Activated T-cell treated with anti-CD3 and anti-CD28 coated beads, Interleukin-2, amount 50 U/mL, for 1 hour (primary cell): ENCODE measurements around the gene WDHD1.
"Not testable (repeated sequence)": the region's sequence is repeated elsewhere in the genome, so short reads cannot be mapped to it uniquely, and the experiment has no call there.

Experiments used
- DNase-seq: peaks from one replicate; pipeline ENCODE4 v3.0.0-alpha.2; 2020

Gene WDHD1

DNA sequence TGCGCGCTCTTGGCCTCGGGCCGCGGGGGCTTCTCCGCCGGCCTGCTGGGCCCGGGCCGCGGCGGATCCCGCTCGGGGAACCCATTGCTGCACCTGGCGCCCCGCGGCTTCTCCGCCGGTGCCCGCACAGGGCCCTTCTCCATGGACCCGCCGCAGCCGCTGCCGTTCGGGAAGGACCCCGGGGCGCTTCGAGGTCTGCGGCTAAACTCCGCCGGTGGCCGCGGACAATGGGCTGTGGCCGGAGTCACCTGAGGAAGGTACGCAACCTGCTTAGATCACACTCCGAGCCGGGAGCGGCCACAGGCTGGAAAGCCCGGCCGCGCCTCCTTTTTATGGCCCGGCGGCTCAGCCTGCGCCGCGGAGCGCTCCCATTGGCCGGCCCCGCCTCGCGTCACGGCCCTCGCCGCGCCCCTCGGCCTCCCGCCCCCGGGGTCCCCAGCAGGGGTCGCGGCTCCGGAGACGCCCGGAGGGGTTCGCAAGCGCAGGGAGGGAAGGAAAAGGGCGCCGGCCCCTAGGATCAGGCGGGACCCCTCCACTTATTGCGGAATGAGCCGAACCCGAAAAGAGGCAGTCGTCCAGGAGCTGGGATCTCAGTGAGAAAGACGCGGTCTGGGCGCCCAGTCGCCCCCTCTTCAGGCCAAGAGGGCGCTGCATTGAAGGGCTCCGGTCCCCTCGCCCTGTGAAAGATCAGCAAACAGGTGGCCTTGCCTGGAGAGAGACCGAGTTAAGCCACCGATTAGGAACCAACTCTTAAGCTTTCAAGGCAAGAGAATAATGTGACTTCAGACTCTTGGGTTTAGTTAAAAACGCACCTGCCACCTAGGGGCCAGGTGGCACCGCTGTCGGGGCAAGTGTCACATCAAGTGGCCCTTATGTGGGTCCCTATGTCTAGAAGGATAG is 124.1 kb downstream of the WDHD1 start, which contains the start of gene GCH1:
Gene GCH1, minus strand, starts transcription at position 306 of the 900 bp plus-strand sequence. Its CDS starts 163 bp downstream, at position 143.
- DNase-seq: peak; percentile 84

DNA sequence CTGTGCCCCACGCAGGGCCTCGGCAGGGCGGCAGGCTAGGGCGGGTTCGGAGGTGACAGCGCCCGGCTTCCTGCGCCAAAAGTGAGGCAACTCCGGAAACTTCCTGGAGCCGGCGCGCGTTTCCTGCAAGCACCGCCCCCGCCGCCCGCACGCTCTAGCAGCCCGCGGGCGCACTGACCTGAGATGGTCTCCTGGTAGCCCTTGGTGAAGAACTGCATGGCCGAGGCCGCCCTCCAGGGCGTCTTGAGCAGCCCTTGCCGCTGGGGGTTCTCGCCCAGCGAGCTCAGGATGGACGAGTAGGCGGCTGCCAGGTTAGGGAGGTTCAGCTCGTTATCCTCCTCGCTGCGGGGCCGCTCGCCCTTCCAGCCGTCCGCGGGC is 124.8 kb downstream of the WDHD1 start:
- DNase-seq: peak; percentile 81

DNA sequence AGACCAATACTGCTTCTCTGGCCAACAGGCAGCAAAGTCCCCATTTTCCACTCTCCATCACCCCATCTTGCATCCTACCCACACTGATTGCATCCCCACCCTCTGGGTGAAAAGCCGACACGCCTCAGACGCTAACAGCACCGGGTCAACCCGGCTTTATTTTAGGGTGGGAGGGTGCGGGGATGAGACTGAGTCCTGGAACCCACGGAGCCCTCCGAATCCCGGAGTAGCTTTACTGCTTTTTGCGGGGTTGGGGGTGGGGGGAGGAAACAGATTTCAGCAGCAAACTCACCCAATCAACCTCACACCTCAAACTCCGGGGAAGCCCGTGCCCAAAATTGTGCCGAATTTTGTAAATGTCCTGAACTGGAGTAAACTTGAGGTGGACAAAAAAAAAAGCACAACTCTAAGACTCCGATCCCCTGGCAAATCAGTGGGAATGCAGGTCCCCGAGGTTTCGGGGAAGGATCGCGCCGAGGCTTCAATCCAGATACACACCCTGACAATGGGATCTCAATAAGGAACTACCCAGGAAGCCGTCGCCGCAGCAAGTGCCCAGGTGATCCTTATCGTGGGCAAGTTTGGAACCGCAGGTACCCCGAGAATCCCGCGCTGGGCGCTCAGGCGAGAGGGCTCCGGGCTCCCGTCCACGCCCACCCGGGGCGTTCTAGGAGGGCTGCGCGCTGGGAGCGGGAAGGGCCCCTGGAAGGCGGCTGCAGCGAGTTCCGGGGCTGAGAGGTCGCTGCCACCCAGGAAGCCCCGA is 125.3 kb downstream of the WDHD1 start:
- peak; percentile 31 for DNase-seq

GRCh38 chr14:54899573-54899972 is 127.3 kb downstream of the WDHD1 start:
- DNase-seq: no peak

DNA sequence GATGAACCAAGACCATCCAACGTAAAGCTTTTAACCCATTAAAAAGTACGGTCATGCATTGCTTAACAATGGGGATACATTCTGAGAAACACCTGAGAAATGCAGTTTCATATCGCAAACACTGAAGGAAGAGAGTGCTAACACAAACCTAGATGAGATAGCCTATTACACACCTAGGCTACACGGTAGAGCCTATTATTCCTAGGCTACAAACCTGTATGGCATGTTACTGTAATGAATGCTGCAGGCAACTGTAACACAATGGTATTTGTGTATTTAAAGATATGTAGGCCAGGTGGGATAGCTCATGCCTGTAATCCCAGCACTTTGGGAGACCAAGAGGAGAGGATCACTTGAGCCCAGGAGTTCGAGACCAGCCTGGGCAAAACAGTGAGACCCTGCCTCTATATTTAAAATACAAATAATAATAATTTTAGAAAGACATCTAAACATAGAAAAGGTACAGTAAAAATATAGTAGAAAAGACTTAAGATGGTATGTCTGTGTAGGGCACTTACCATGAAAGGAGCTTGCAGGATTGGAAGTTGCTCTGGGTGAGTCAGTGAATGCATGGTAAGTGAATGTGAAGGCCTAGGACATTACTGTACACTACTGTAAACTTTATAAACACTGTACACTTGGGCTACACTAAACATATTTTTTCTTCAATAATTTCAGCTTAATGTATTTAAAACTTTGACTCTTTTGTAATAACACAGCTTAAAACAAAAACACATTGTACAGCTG is 128.9 kb downstream of the WDHD1 start:
- not testable (repeated sequence) for DNase-seq

DNA sequence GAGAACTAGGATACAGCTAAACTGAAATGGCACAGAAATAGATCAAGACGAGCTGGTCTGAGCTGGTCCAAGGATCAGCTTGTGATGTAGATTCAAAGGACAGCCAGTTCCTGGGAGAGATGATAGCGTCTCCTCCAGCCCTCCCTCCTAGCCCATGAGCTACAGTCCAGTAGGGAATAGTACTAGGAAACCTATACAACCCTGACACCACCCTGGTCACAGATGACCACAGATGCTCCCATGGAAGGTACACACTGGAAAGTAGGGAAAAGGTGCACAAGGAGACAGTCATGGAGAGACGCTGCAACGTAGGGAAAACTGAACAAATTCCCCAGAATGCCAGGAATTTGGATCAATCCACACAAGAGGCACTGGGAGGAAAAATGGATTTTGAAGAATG is 131.2 kb downstream of the WDHD1 start:
- DNase-seq: no peak

DNA sequence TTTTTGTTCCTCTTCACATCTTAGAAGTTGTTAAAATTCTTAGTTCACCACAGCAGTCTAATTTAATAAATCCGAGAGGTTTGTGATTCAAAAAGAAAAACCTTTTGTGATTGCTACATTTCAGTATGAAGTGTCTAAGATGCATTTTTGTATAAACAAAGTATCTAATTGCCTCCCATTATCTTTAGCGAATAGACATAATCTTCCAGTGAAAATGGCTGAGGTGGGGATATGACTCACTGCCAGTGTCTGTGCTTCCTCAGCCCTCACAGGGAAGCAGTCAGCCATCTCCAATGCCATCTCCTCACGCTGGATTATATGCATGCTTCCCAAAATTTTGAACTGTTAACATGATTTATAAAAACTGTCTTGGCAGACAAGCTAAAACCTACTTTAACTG is 131.9 kb downstream of the WDHD1 start:
- no peak for DNase-seq

- no peak for DNase-seq
Observed at GRCh38 chr14:54893151-54893760, 133.6 kb downstream of the WDHD1 start.

GRCh38 chr14:54891471-54892245 is 135.2 kb downstream of the WDHD1 start:
- DNase-seq: no peak

GRCh38 chr14:54890788-54891187 is 136.1 kb downstream of the WDHD1 start:
- DNase-seq: no peak

- DNase-seq: no peak
Observed at GRCh38 chr14:54889919-54890318, 137.0 kb downstream of the WDHD1 start.
